Suprapubic skin (tissue), 4 donors: ENCODE measurements around the gene PEDS1. TPM values are rescaled to one million over a fixed set of nuclear protein-coding genes. Genes with fewer than 3 reads are reported as not detected.
A peak's percentile ranks its signal among the peaks of the same experiment; 100 is the strongest.

Source experiments
- DNase-seq, 2 donors: peaks; one replicate each; pipeline ENCODE4 v3.0.0-alpha.2; 2019; ENCODE audit warnings: low spot score in 2 of 2
- H3K27ac ChIP-seq: fragments of 200-600 bp; sonication (generic); one replicate; pipeline ENCODE4 v1.5.1; 2019
- H3K27me3 ChIP-seq: fragments of 200-600 bp; sonication (generic); one replicate; pipeline ENCODE4 v1.5.1; 2019
- H3K36me3 ChIP-seq: fragments of 200-600 bp; sonication (generic); one replicate; pipeline ENCODE4 v1.5.1; 2019
- H3K4me1 ChIP-seq: fragments of 200-600 bp; sonication (generic); one replicate; pipeline ENCODE4 v1.5.1; 2019
- H3K4me3 ChIP-seq: fragments of 200-600 bp; sonication (generic); one replicate; pipeline ENCODE4 v1.5.1; 2019; ENCODE audit warnings: mild to moderate bottlenecking
- H3K9me3 ChIP-seq: fragments of 200-600 bp; sonication (generic); one replicate; pipeline ENCODE4 v1.5.1; 2019
- CTCF ChIP-seq, 2 donors: fragments of 200-600 bp in 1 of 2; fragments of 450-650 bp in 1 of 2; sonication (generic) in 1 of 2; IDR thresholded peaks; one replicate each; pipeline ENCODE4 v1.5.1; 2016 to 2019; ENCODE audit warnings: antibody characterized with exemption in 2 of 2, mild to moderate bottlenecking in 1 of 2, moderate library complexity in 1 of 2
- EP300 ChIP-seq: sonication (generic); formaldehyde crosslinking; IDR thresholded peaks from one replicate; pipeline ENCODE4 v1.6.1; 2017; ENCODE audit warnings: antibody characterized with exemption
- POLR2A ChIP-seq, 2 donors: fragments of 450-650 bp; IDR thresholded peaks; one replicate each; pipeline ENCODE4 v1.6.1; 2017; ENCODE audit warnings: antibody characterized with exemption in 2 of 2, mild to moderate bottlenecking in 2 of 2, moderate library complexity in 2 of 2
- POLR2AphosphoS5 ChIP-seq, 3 donors: sonication (generic); formaldehyde crosslinking; IDR thresholded peaks; one replicate each; pipeline ENCODE4 v1.6.1; 2017; ENCODE audit warnings: antibody characterized with exemption in 3 of 3
- WGBS: methylation state at CpG from one replicate; pipeline ENCODE4 v1.1.5; 2018; 5-methylcytosine and 5-hydroxymethylcytosine counted together
- total RNA-seq, 4 donors: library from RNA; depleted of rRNA; stranded (reverse); fragments of >200 nt; gene quantifications; one replicate each; pipeline ENCODE4 v1.1.0, GENCODE V29; 2016

PEDS1 gene
- total RNA-seq, 4 donors from 2014 or later, result 30.5 to 82.2 (median 57.3) TPM

- no peak for TF ChIP-seq POLR2AphosphoS5 (IDR thresholded peaks at IDR 0.05)
- TF ChIP-seq EP300, result no peak
- no peak for TF ChIP-seq CTCF (IDR thresholded peaks at IDR 0.05)
- TF ChIP-seq POLR2A (IDR thresholded peaks at IDR 0.05), result no peak
- H3K36me3 ChIP-seq, result peaks cover 52% of the 10 kb centered on the region
- no peaks in the 10 kb centered on the region for H3K9me3 ChIP-seq
- WGBS, result 89% methylated on average over 7 of the region's 7 CpGs
- no peak overlapping the region for H3K4me3 ChIP-seq
- H3K27me3 ChIP-seq, result no peaks in the 10 kb centered on the region
- peaks cover 18% of the 10 kb centered on the region for H3K4me1 ChIP-seq
- no peak overlapping the region for H3K27ac ChIP-seq
- peak in 1 of 2 donors; percentile 42 for DNase-seq
Measured at GRCh38 chr20:50123418-50123817, 30.1 kb downstream of the PEDS1 start.

- Histone ChIP-seq H3K27me3 (no peaks in the 10 kb centered on the region), H3K27ac (no peak overlapping the region), H3K4me3 (no peak overlapping the region), H3K9me3 (no peaks in the 10 kb centered on the region), H3K4me1 (peaks cover 18% of the 10 kb centered on the region), H3K36me3 (peaks cover 45% of the 10 kb centered on the region)
- DNase-seq, result peak in 1 of 2 donors; percentile 34
- TF ChIP-seq POLR2AphosphoS5 (IDR thresholded peaks at IDR 0.05) (no peak), CTCF (IDR thresholded peaks at IDR 0.05) (no peak), POLR2A (IDR thresholded peaks at IDR 0.05) (no peak), EP300 (no peak)
- 85% methylated on average over 4 of the region's 4 CpGs for WGBS
Measured at GRCh38 chr20:50122763-50123162, 30.8 kb downstream of the PEDS1 start.

- WGBS, result 71% methylated on average over 4 of the region's 4 CpGs
- no peaks in the 10 kb centered on the region for H3K27me3 ChIP-seq
- peak in 1 of 2 donors; percentile 58 for DNase-seq
- TF ChIP-seq CTCF (IDR thresholded peaks at IDR 0.05) (no peak), EP300 (no peak), POLR2AphosphoS5 (IDR thresholded peaks at IDR 0.05) (no peak), POLR2A (IDR thresholded peaks at IDR 0.05) (no peak)
- H3K27ac ChIP-seq, result no peak overlapping the region
- H3K4me1 ChIP-seq, result peaks cover 17% of the 10 kb centered on the region
- H3K36me3 ChIP-seq, result peaks cover 38% of the 10 kb centered on the region
- no peak overlapping the region for H3K4me3 ChIP-seq
- H3K9me3 ChIP-seq, result no peaks in the 10 kb centered on the region
Measured at GRCh38 chr20:50121858-50122271, 31.7 kb downstream of the PEDS1 start.

- Histone ChIP-seq H3K36me3 (peaks cover 31% of the 10 kb centered on the region), H3K9me3 (no peaks in the 10 kb centered on the region), H3K4me3 (no peak overlapping the region), H3K4me1 (peaks cover 15% of the 10 kb centered on the region), H3K27me3 (no peaks in the 10 kb centered on the region), H3K27ac (peak overlapping the region; percentile 14)
- 41% methylated on average over 9 of the region's 9 CpGs for WGBS
- DNase-seq, result peak in 1 of 2 donors; percentile 75
- TF ChIP-seq CTCF (IDR thresholded peaks at IDR 0.05) (peak; percentile 73 to 77), POLR2A (IDR thresholded peaks at IDR 0.05) (no peak)
Measured at GRCh38 chr20:50120935-50121693, 32.4 kb downstream of the PEDS1 start.

- Histone ChIP-seq H3K4me3 (no peak overlapping the region), H3K4me1 (peaks cover 41% of the 10 kb centered on the region), H3K36me3 (peaks cover 2% of the 10 kb centered on the region), H3K27ac (no peak overlapping the region), H3K27me3 (no peaks in the 10 kb centered on the region), H3K9me3 (no peaks in the 10 kb centered on the region)
- DNase-seq, result no peak
- no peak for TF ChIP-seq POLR2A (IDR thresholded peaks at IDR 0.05)
- no peak for TF ChIP-seq EP300
- TF ChIP-seq CTCF (IDR thresholded peaks at IDR 0.05), result no peak
- no peak for TF ChIP-seq POLR2AphosphoS5 (IDR thresholded peaks at IDR 0.05)
- WGBS, result 74% methylated on average over 2 of the region's 2 CpGs
Measured at GRCh38 chr20:50118203-50118602, 35.3 kb downstream of the PEDS1 start.
